C4-2B (cell line): ENCODE data around the gene TSR3.

Experiments used
- CTCF ChIP-seq: fragments of 450-650 bp; conservative IDR thresholded peaks from 2 replicates; pipeline ENCODE4 v1.5.1; 2017; ENCODE audit warnings: mild to moderate bottlenecking
- ZFX ChIP-seq: fragments of 450-650 bp; IDR thresholded peaks from 2 replicates; pipeline ENCODE4 v1.6.1; 2017

DNA sequence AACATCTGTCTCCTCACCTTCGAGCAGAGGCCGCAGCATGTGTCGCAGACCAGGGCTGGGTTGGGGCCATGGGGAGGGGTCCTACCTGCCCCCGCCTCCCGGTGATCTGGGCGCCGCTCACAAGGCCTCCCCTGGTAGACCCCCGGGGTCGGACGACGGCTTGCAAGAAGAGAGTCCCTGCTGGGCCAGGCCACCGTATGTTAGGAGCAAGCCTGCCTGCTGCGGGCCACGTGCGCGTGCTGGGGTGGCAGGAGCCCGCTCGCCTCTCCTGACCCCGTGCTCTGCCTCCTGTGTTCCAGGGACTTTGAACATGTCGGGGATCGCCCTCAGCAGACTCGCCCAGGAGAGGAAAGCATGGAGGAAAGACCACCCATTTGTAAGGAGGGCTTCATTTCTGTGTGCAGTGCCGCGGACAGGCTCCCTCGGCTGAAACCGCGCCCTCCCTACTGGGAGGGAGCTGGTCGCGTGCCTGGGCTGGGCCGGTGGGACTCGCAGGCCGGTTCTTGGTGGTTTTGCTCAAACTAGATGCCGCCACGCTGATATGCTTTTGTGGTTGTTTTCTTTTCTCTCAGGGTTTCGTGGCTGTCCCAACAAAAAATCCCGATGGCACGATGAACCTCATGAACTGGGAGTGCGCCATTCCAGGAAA, 37.8 kb downstream of the TSR3 start:
- TF ChIP-seq ZFX = no peak
- no peak for TF ChIP-seq CTCF
